ENCODE results near the gene SLCO3A1.

SLCO3A1 gene

GRCh38 chr15:91895051-91895450 lies 41.5 kb downstream of the SLCO3A1 start:
- Histone ChIP-seq H2BK120ac (ENCODE audit: insufficient read depth, low read length, poor library complexity) (no peak overlapping the region), H2BK12ac (ENCODE audit: low read length) (no peak overlapping the region), H4K8ac (ENCODE audit: low read depth, low read length) (no peak overlapping the region), H3K18ac (ENCODE audit: low read length) (no peak overlapping the region), H3K4me2 (ENCODE audit: low read length) (no peak overlapping the region), H3K36me3 (ENCODE audit: control insufficient read depth in 1 of 2, insufficient read depth in 2 of 2, low read length in 2 of 2) (no peaks in the 10 kb centered on the region), H4K91ac (ENCODE audit: low read depth, low read length) (no peak overlapping the region), H3K14ac (ENCODE audit: low read length) (no peak overlapping the region), H2AFZ (ENCODE audit: insufficient read depth, low read length, poor library complexity) (no peak overlapping the region), H3K79me1 (ENCODE audit: low read length) (no peaks in the 10 kb centered on the region), H3K4me1 (ENCODE audit: control insufficient read depth in 1 of 2, insufficient read depth in 2 of 2, low read length in 2 of 2) (no peaks in the 10 kb centered on the region), H3K27me3 (ENCODE audit: insufficient read depth, low read length) (no peaks in the 10 kb centered on the region), H3K4ac (ENCODE audit: low read depth, low read length) (no peak overlapping the region), H2BK5ac (ENCODE audit: low read depth, low read length, poor library complexity) (no peak overlapping the region), H4K12ac (ENCODE audit: low read depth, low read length) (no peak overlapping the region), H2AK5ac (ENCODE audit: low read length) (no peak overlapping the region), H3K79me2 (ENCODE audit: control insufficient read depth, insufficient read depth, low read length, poor library complexity) (no peaks in the 10 kb centered on the region), H3K9me3 (ENCODE audit: insufficient read depth, low read depth, low read length) (no peaks in the 10 kb centered on the region), H3K27ac (ENCODE audit: low read depth, low read length) (no peak overlapping the region), H3K4me3 (ENCODE audit: low read depth, low read length) (no peak overlapping the region), H3K9ac (ENCODE audit: low read length) (no peak overlapping the region), H3K23ac (ENCODE audit: low read length) (no peak overlapping the region)
- DNase-seq, result no peak
- no CpG with 5 or more reads among the region's 1 CpG for WGBS (ENCODE audit: extremely low coverage, insufficient coverage, insufficient read length)

GRCh38 chr15:91896341-91897055 lies 43.0 kb downstream of the SLCO3A1 start:
- no peaks in the 10 kb centered on the region for H3K4me1 ChIP-seq (ENCODE audit: control insufficient read depth in 1 of 2, insufficient read depth in 2 of 2, low read length in 2 of 2)
- H3K14ac ChIP-seq (ENCODE audit: low read length), result no peak overlapping the region
- H3K9ac ChIP-seq (ENCODE audit: low read length), result no peak overlapping the region
- no peaks in the 10 kb centered on the region for H3K27me3 ChIP-seq (ENCODE audit: insufficient read depth, low read length)
- H3K18ac ChIP-seq (ENCODE audit: low read length), result no peak overlapping the region
- no peaks in the 10 kb centered on the region for H3K36me3 ChIP-seq (ENCODE audit: control insufficient read depth in 1 of 2, insufficient read depth in 2 of 2, low read length in 2 of 2)
- no peak for DNase-seq
- H3K23ac ChIP-seq (ENCODE audit: low read length), result no peak overlapping the region
- no CpG with 5 or more reads among the region's 5 CpGs for WGBS (ENCODE audit: extremely low coverage, insufficient coverage, insufficient read length)
- H3K9me3 ChIP-seq (ENCODE audit: insufficient read depth, low read depth, low read length), result no peaks in the 10 kb centered on the region
- H2BK12ac ChIP-seq (ENCODE audit: low read length), result no peak overlapping the region
- H4K8ac ChIP-seq (ENCODE audit: low read depth, low read length), result no peak overlapping the region
- H3K79me2 ChIP-seq (ENCODE audit: control insufficient read depth, insufficient read depth, low read length, poor library complexity), result no peaks in the 10 kb centered on the region
- H3K4me2 ChIP-seq (ENCODE audit: low read length), result no peak overlapping the region
- no peaks in the 10 kb centered on the region for H3K79me1 ChIP-seq (ENCODE audit: low read length)
- H3K4me3 ChIP-seq (ENCODE audit: low read depth, low read length), result no peak overlapping the region
- H2AFZ ChIP-seq (ENCODE audit: insufficient read depth, low read length, poor library complexity), result no peak overlapping the region
- no peak overlapping the region for H4K91ac ChIP-seq (ENCODE audit: low read depth, low read length)
- no peak overlapping the region for H4K12ac ChIP-seq (ENCODE audit: low read depth, low read length)
- H2BK5ac ChIP-seq (ENCODE audit: low read depth, low read length, poor library complexity), result no peak overlapping the region
- no peak overlapping the region for H2AK5ac ChIP-seq (ENCODE audit: low read length)
- no peak overlapping the region for H3K27ac ChIP-seq (ENCODE audit: low read depth, low read length)
- H2BK120ac ChIP-seq (ENCODE audit: insufficient read depth, low read length, poor library complexity), result no peak overlapping the region
- no peak overlapping the region for H3K4ac ChIP-seq (ENCODE audit: low read depth, low read length)

GRCh38 chr15:91897585-91898372 lies 44.3 kb downstream of the SLCO3A1 start:
- Histone ChIP-seq H3K9ac (ENCODE audit: low read length) (no peak overlapping the region), H3K79me2 (ENCODE audit: control insufficient read depth, insufficient read depth, low read length, poor library complexity) (no peaks in the 10 kb centered on the region), H3K4me3 (ENCODE audit: low read depth, low read length) (no peak overlapping the region), H3K14ac (ENCODE audit: low read length) (no peak overlapping the region), H3K27me3 (ENCODE audit: insufficient read depth, low read length) (no peaks in the 10 kb centered on the region), H3K4ac (ENCODE audit: low read depth, low read length) (no peak overlapping the region), H2AK5ac (ENCODE audit: low read length) (no peak overlapping the region), H4K91ac (ENCODE audit: low read depth, low read length) (no peak overlapping the region), H3K18ac (ENCODE audit: low read length) (no peak overlapping the region), H3K27ac (ENCODE audit: low read depth, low read length) (no peak overlapping the region), H2BK12ac (ENCODE audit: low read length) (no peak overlapping the region), H3K9me3 (ENCODE audit: insufficient read depth, low read depth, low read length) (no peaks in the 10 kb centered on the region), H4K12ac (ENCODE audit: low read depth, low read length) (no peak overlapping the region), H2BK120ac (ENCODE audit: insufficient read depth, low read length, poor library complexity) (no peak overlapping the region), H3K23ac (ENCODE audit: low read length) (no peak overlapping the region), H3K4me2 (ENCODE audit: low read length) (no peak overlapping the region), H3K79me1 (ENCODE audit: low read length) (no peaks in the 10 kb centered on the region), H2AFZ (ENCODE audit: insufficient read depth, low read length, poor library complexity) (no peak overlapping the region), H4K8ac (ENCODE audit: low read depth, low read length) (no peak overlapping the region), H3K4me1 (ENCODE audit: control insufficient read depth in 1 of 2, insufficient read depth in 2 of 2, low read length in 2 of 2) (no peaks in the 10 kb centered on the region), H2BK5ac (ENCODE audit: low read depth, low read length, poor library complexity) (no peak overlapping the region), H3K36me3 (ENCODE audit: control insufficient read depth in 1 of 2, insufficient read depth in 2 of 2, low read length in 2 of 2) (no peaks in the 10 kb centered on the region)
- no peak for DNase-seq
- WGBS (ENCODE audit: extremely low coverage, insufficient coverage, insufficient read length), result no CpG with 5 or more reads among the region's 14 CpGs

GRCh38 chr15:91898843-91899242 lies 45.3 kb downstream of the SLCO3A1 start:
- Histone ChIP-seq H2BK5ac (ENCODE audit: low read depth, low read length, poor library complexity) (no peak overlapping the region), H4K8ac (ENCODE audit: low read depth, low read length) (no peak overlapping the region), H3K4ac (ENCODE audit: low read depth, low read length) (no peak overlapping the region), H3K18ac (ENCODE audit: low read length) (no peak overlapping the region), H2BK12ac (ENCODE audit: low read length) (no peak overlapping the region), H3K27ac (ENCODE audit: low read depth, low read length) (no peak overlapping the region), H3K79me2 (ENCODE audit: control insufficient read depth, insufficient read depth, low read length, poor library complexity) (no peaks in the 10 kb centered on the region), H3K4me2 (ENCODE audit: low read length) (no peak overlapping the region), H3K36me3 (ENCODE audit: control insufficient read depth in 1 of 2, insufficient read depth in 2 of 2, low read length in 2 of 2) (no peaks in the 10 kb centered on the region), H4K12ac (ENCODE audit: low read depth, low read length) (no peak overlapping the region), H3K9ac (ENCODE audit: low read length) (no peak overlapping the region), H2AK5ac (ENCODE audit: low read length) (no peak overlapping the region), H3K4me3 (ENCODE audit: low read depth, low read length) (no peak overlapping the region), H2BK120ac (ENCODE audit: insufficient read depth, low read length, poor library complexity) (no peak overlapping the region), H2AFZ (ENCODE audit: insufficient read depth, low read length, poor library complexity) (no peak overlapping the region), H3K79me1 (ENCODE audit: low read length) (no peaks in the 10 kb centered on the region), H3K4me1 (ENCODE audit: control insufficient read depth in 1 of 2, insufficient read depth in 2 of 2, low read length in 2 of 2) (no peaks in the 10 kb centered on the region), H3K14ac (ENCODE audit: low read length) (no peak overlapping the region), H4K91ac (ENCODE audit: low read depth, low read length) (no peak overlapping the region), H3K23ac (ENCODE audit: low read length) (no peak overlapping the region), H3K27me3 (ENCODE audit: insufficient read depth, low read length) (no peaks in the 10 kb centered on the region), H3K9me3 (ENCODE audit: insufficient read depth, low read depth, low read length) (no peaks in the 10 kb centered on the region)
- WGBS (ENCODE audit: extremely low coverage, insufficient coverage, insufficient read length), result no CpG with 5 or more reads among the region's 3 CpGs
- DNase-seq, result no peak
